Endothelial cell of umbilical vein (primary cell): ENCODE data around the gene LRP6. TPM values are rescaled to one million over a fixed set of nuclear protein-coding genes. Genes with fewer than 3 reads are reported as not detected.

Experiments used
- BruUV-seq: library from RNA; stranded (reverse); fragments of 400-500 nt; replicated peaks from 2 replicates; lab custom pipeline; 2021; lab: Mats Ljungman, UMichigan
- CTCF ChIA-PET: fragments of 300-600, 350-600 bp; sonication (Branson Sonifier 250); formaldehyde crosslinking; loops from one replicate; lab custom pipeline; 2021; ENCODE audit warnings: antibody characterized with exemption, inconsistent platforms; lab: Charles Lee
- POLR2A ChIA-PET: fragments of 300-600, 350-600 bp; sonication (Branson Sonifier 250); formaldehyde crosslinking; loops from one replicate; lab custom pipeline; 2021; ENCODE audit warnings: antibody characterized with exemption, inconsistent platforms; lab: Charles Lee
- DNase-seq: peaks from one replicate; pipeline ENCODE4 v3.0.0-alpha.2; 2011; ENCODE audit warnings: low read depth, low spot score
- FAIRE-seq: peaks from 2 replicates; lab custom pipeline; 2011; peaks lifted over from hg19 to GRCh38; lab: Jason Lieb, UNC
- H2AFZ ChIP-seq: 2 replicates; pipeline ENCODE4 v1.6.0; 2012; ENCODE audit warnings: low read depth, low read length, control low read depth, inconsistent platforms
- H3K27ac ChIP-seq: 2 replicates; pipeline ENCODE4 v1.5.1; 2011; ENCODE audit warnings: low read depth, mild to moderate bottlenecking, control low read depth, low read length, moderate library complexity; ENCODE audit not compliant: insufficient read depth
- H3K27me3 ChIP-seq, 2 experiments: 2 replicates each; pipeline versions ENCODE4 v1.6.0 to v1.6.1; 2011; ENCODE audit warnings: low read length in 2 of 2, mixed read lengths in 1 of 2; ENCODE audit not compliant: control insufficient read depth in 2 of 2, insufficient read depth in 2 of 2
- H3K36me3 ChIP-seq, 2 experiments: 2 replicates in 1 of 2; 3 replicates in 1 of 2; pipeline ENCODE4 v1.5.1; 2011; ENCODE audit warnings: low read length in 2 of 2, mild to moderate bottlenecking in 1 of 2, moderate library complexity in 1 of 2; ENCODE audit not compliant: control insufficient read depth in 2 of 2, insufficient read depth in 2 of 2; ENCODE audit errors: extremely low read depth in 1 of 2
- H3K4me1 ChIP-seq: 3 replicates; pipeline ENCODE4 v1.5.1; 2011; ENCODE audit warnings: mild to moderate bottlenecking, low read length; ENCODE audit not compliant: control insufficient read depth, insufficient read depth; ENCODE audit errors: extremely low read depth
- H3K4me2 ChIP-seq: 2 replicates; pipeline ENCODE4 v1.6.1; 2011; ENCODE audit warnings: low read length, control low read depth, mixed read lengths; ENCODE audit not compliant: insufficient read depth
- H3K4me3 ChIP-seq, 3 experiments: fragments of 200-600 bp in 1 of 3; sonication (generic), shearing (Covaris generic) in 1 of 3; replicated peaks in 1 of 3; 2 replicates each; pipeline ENCODE4 v1.5.1; 2011 to 2016; ENCODE audit warnings: control low read depth in 3 of 3, low read length in 3 of 3, mild to moderate bottlenecking in 2 of 3, inconsistent platforms in 1 of 3, low read depth in 1 of 3, moderate library complexity in 1 of 3; ENCODE audit not compliant: insufficient read depth in 1 of 3
- H3K79me2 ChIP-seq: 2 replicates; pipeline ENCODE4 v1.6.0; 2012; ENCODE audit warnings: low read length, inconsistent platforms; ENCODE audit not compliant: control insufficient read depth, insufficient read depth
- H3K9ac ChIP-seq: replicated peaks from 2 replicates; pipeline ENCODE3; 2011; ENCODE audit warnings: low read length, control low read depth; ENCODE audit not compliant: insufficient read depth; ENCODE audit errors: extremely low read depth
- H3K9me1 ChIP-seq: replicated peaks from 3 replicates; pipeline ENCODE4 v1.6.0; 2011; ENCODE audit warnings: mild to moderate bottlenecking, low read length; ENCODE audit not compliant: control insufficient read depth, insufficient read depth; ENCODE audit errors: extremely low read depth
- H3K9me3 ChIP-seq: replicated peaks from 2 replicates; pipeline ENCODE4 v1.5.1; 2012; ENCODE audit warnings: low read length, inconsistent platforms; ENCODE audit not compliant: control insufficient read depth, insufficient read depth
- H4K20me1 ChIP-seq: replicated peaks from 2 replicates; pipeline ENCODE3; 2011; ENCODE audit warnings: mild to moderate bottlenecking, low read length; ENCODE audit not compliant: control insufficient read depth, insufficient read depth; ENCODE audit errors: extremely low read depth
- EZH2 ChIP-seq: IDR thresholded peaks from 2 replicates; pipeline ENCODE4 v1.6.1; 2012; ENCODE audit warnings: borderline replicate concordance, low read depth, mild to moderate bottlenecking, moderate library complexity, low read length, inconsistent platforms; ENCODE audit not compliant: severe bottlenecking
- FOS ChIP-seq: IDR thresholded peaks from 2 replicates; pipeline ENCODE4 v1.6.1; 2011; ENCODE audit warnings: mild to moderate bottlenecking, low read length, moderate library complexity, borderline replicate concordance; ENCODE audit not compliant: insufficient read depth
- GATA2 ChIP-seq: IDR thresholded peaks from 2 replicates; pipeline ENCODE4 v1.7.0; 2011; ENCODE audit warnings: low read depth, mild to moderate bottlenecking, moderate library complexity, mixed read lengths, low read length; ENCODE audit not compliant: insufficient read length, insufficient read depth
- JUN ChIP-seq: IDR thresholded peaks from 2 replicates; pipeline ENCODE4 v1.6.1; 2011; ENCODE audit warnings: borderline replicate concordance, low read depth; ENCODE audit not compliant: insufficient read length, insufficient read depth
- MYC ChIP-seq: IDR thresholded peaks from one replicate; pipeline ENCODE4 v1.6.1; 2011; ENCODE audit warnings: mild to moderate bottlenecking, low read depth, low read length
- POLR2A ChIP-seq: IDR thresholded peaks from 2 replicates; pipeline ENCODE4 v1.6.1; 2012; ENCODE audit warnings: low read depth, mild to moderate bottlenecking, control low read depth, low read length
- POLR2AphosphoS5 ChIP-seq: IDR thresholded peaks from 2 replicates; pipeline ENCODE4 v1.6.1; 2012; ENCODE audit warnings: low read depth, mild to moderate bottlenecking, control low read depth, low read length, moderate library complexity; ENCODE audit not compliant: insufficient read depth
- dilution Hi-C: fragments of 300-500 bp; cut with MboI; formaldehyde crosslinking; loops from one replicate; pipeline ENCODE4 v1.15.0; 2019; ENCODE audit warnings: low sequenced_read_pairs; ENCODE audit not compliant: extremely low pct_ligation_motif_present
- intact Hi-C: fragments of 100-400 bp; cut with micrococcal nuclease; formaldehyde crosslinking; loops from one replicate; pipeline ENCODE4 v1.10.0; 2022
- polyA plus RNA-seq, 4 experiments: library from polyadenylated mRNA; depleted of rRNA in 3 of 4; stranded (reverse) in 3 of 4; unstranded in 1 of 4; fragments of >200 nt; gene quantifications; 2 replicates each; pipeline versions ENCODE4 v1.2.1 to v1.2.3, GENCODE V29; 2011 to 2012; ENCODE audit warnings: missing spikeins in 1 of 4
- total RNA-seq: library from RNA; stranded (reverse); gene quantifications from 2 replicates; pipeline ENCODE4 v1.2.3, GENCODE V29; 2021
- TF ChIP-seq, protein P1 (sequence below): IDR thresholded peaks from 2 replicates; pipeline ENCODE4 v1.6.1; 2011; ENCODE audit not compliant: insufficient read depth, insufficient read length
- TF ChIP-seq, protein P2 (sequence below), 2 donors: IDR thresholded peaks; 1 replicate in 1 of 2; 2 replicates in 1 of 2; pipeline ENCODE4 v1.5.1; 2011; ENCODE audit warnings: low read length in 2 of 2, mild to moderate bottlenecking in 2 of 2, moderate library complexity in 2 of 2, control low read depth in 1 of 2, inconsistent platforms in 1 of 2, low read depth in 1 of 2; ENCODE audit not compliant: insufficient read depth in 1 of 2; ENCODE audit errors: extremely low read depth in 1 of 2

Gene LRP6
- total and polyA plus RNA-seq, 2 donors (not counting 3 experiments of a cell fraction or from before 2014, with no cell fraction given): 28.5 to 41.7 TPM

DNA sequence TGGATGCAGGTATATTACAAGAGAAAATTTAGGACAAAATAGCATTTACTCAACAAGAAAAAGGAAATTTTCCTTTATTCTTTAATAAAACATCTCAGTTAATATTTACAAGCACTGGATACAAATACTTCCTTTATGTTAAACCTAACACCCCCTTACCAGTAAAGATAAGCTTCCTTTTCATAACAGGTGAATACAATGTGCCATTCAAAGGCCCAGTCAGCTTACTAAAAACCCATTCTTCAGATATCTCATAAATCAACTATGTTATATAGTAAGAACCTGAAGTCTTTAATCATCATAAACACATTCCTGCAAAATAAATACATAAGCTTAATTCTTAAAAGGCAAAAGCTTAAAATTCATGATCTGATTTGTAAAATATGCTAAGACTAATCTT lies 52.6 kb downstream of the LRP6 start:
- POLR2A ChIA-PET: no interaction called here
- Histone ChIP-seq H3K27me3 (no peaks in the 10 kb centered on the region), H3K9ac (no peak overlapping the region), H3K27ac (no peak overlapping the region), H3K4me3 (no peak overlapping the region), H3K4me2 (peak overlapping the region; percentile 54), H3K9me3 (no peaks in the 10 kb centered on the region), H4K20me1 (peaks cover 2% of the 10 kb centered on the region), H3K4me1 (peaks cover 17% of the 10 kb centered on the region), H3K36me3 (no peaks in the 10 kb centered on the region), H3K79me2 (peaks cover 14% of the 10 kb centered on the region), H3K9me1 (no peaks in the 10 kb centered on the region), H2AFZ (no peak overlapping the region)
- CTCF ChIA-PET: interaction anchor here (0.6 to 1.5 kb wide), 3 partner anchors 12 to 25 kb away, joined by 3 to 5 read pairs (median 4); no protein-coding TSS in a partner anchor
- dilution Hi-C loops (no loop called here), intact Hi-C loops (no loop called here)
- BruUV-seq: no TSS peak
- TF ChIP-seq POLR2AphosphoS5: no peak
- no peak for TF ChIP-seq MYC
- TF ChIP-seq, protein P1, sequence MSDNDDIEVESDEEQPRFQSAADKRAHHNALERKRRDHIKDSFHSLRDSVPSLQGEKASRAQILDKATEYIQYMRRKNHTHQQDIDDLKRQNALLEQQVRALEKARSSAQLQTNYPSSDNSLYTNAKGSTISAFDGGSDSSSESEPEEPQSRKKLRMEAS: no peak
- no peak for TF ChIP-seq POLR2A
- no peak for TF ChIP-seq EZH2
- no peak for TF ChIP-seq JUN
- TF ChIP-seq FOS: no peak
- TF ChIP-seq GATA2: no peak
- TF ChIP-seq, protein P2, sequence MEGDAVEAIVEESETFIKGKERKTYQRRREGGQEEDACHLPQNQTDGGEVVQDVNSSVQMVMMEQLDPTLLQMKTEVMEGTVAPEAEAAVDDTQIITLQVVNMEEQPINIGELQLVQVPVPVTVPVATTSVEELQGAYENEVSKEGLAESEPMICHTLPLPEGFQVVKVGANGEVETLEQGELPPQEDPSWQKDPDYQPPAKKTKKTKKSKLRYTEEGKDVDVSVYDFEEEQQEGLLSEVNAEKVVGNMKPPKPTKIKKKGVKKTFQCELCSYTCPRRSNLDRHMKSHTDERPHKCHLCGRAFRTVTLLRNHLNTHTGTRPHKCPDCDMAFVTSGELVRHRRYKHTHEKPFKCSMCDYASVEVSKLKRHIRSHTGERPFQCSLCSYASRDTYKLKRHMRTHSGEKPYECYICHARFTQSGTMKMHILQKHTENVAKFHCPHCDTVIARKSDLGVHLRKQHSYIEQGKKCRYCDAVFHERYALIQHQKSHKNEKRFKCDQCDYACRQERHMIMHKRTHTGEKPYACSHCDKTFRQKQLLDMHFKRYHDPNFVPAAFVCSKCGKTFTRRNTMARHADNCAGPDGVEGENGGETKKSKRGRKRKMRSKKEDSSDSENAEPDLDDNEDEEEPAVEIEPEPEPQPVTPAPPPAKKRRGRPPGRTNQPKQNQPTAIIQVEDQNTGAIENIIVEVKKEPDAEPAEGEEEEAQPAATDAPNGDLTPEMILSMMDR (IDR thresholded peaks at IDR 0.05; ENCODE audit: extremely low read depth in 1 of 2, insufficient read depth in 1 of 2, low read depth in 1 of 2, low read length in 2 of 2): no peak
- FAIRE-seq (no peak), DNase-seq (no peak)
